AG09309 (cell line): ENCODE results near the gene DGKQ.
A peak's percentile ranks its signal among the peaks of the same experiment; 100 is the strongest.

Source experiments
- DNase-seq: peaks from one replicate; pipeline ENCODE4 v3.0.0-alpha.2; 2010; ENCODE audit warnings: low read depth
- H3K4me3 ChIP-seq: 2 replicates; pipeline ENCODE4 v1.5.1; 2011; ENCODE audit warnings: mild to moderate bottlenecking, low read depth, low read length, moderate library complexity; ENCODE audit not compliant: control insufficient read depth
- TF ChIP-seq, protein P1 (sequence below): IDR thresholded peaks from 2 replicates; pipeline ENCODE4 v1.5.1; 2011; ENCODE audit warnings: mild to moderate bottlenecking, low read depth, low read length, inconsistent platforms; ENCODE audit not compliant: insufficient read depth, control insufficient read depth; ENCODE audit errors: missing control alignments

Gene DGKQ

DNA sequence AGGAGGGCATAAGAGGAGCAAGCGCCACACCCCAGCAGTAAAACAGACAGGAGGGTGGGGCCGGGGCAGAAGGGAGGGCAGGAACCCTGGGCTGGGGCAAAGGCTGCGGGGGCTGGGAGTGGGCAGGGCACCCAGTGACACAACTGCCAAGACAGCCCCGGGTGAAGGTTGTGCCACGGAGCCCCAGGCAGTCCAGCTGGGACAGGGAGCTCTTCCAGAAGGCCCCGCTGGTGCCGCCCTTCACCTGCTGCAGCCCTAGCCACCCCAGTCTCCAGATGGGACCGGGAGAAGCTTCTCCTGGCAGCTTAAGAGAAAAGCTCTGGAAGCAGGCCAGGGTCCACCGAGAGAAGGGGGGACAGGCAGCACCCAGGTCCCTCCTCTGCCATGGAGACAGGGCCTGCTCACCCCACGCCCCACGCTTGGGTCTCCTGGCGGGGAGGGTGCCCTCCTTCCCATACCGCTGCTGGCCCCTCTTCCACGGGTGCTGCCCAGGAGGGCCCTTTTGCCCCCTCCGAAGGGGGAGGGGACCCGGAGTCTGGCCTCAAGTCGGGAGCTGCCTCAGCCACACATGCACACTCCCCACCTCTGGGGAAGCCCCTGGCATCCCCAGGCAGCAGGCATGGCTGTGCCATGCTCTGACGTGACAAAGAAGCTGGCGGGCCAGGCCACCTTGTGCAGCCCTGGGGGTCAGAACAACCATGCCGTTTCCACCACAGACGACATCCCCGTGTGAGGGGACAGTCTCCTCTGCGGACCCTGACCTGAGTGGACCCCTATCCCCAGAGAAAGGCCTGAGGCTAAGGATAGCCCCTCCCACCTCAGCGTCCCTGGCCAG lies 1.5 kb downstream of the DGKQ start:
- H3K4me3 ChIP-seq = peak overlapping the region; percentile 69
- TF ChIP-seq, protein P1, sequence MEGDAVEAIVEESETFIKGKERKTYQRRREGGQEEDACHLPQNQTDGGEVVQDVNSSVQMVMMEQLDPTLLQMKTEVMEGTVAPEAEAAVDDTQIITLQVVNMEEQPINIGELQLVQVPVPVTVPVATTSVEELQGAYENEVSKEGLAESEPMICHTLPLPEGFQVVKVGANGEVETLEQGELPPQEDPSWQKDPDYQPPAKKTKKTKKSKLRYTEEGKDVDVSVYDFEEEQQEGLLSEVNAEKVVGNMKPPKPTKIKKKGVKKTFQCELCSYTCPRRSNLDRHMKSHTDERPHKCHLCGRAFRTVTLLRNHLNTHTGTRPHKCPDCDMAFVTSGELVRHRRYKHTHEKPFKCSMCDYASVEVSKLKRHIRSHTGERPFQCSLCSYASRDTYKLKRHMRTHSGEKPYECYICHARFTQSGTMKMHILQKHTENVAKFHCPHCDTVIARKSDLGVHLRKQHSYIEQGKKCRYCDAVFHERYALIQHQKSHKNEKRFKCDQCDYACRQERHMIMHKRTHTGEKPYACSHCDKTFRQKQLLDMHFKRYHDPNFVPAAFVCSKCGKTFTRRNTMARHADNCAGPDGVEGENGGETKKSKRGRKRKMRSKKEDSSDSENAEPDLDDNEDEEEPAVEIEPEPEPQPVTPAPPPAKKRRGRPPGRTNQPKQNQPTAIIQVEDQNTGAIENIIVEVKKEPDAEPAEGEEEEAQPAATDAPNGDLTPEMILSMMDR = no peak
- DNase-seq = no peak

DNA sequence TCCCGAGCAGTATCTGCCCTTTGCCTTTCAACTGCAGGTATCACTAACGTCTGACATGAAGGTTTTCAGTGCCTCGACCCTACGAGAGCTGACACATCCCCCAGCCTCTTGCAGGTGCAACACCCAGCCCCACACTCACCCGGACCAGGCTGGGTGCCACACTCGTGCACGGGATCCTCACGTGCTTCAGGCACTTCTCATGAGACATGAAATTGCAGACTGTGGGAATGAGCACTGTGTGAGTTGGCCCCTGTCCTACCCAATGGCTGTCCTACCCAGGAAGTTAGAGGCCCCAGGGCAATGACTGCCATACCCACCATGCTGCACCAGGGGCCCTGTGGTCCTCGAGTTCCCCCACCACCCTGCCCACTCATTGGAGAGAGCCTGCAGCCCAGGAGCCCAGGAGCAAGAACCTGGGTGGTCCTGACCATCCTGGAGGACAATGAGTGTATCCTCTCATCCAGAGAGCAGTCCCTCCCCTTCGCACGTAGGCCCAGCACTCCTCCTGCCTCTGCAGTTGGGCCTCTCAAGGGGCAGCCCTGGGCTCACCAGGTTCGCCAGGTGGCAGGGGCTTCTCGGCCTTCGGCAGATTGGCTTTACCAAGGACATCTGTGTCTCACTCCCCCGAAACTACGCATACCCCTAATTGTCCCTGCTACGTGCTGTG lies 2.4 kb downstream of the DGKQ start:
- no peak for DNase-seq
- H3K4me3 ChIP-seq = no peak overlapping the region
- TF ChIP-seq, protein P1 = no peak

DNA sequence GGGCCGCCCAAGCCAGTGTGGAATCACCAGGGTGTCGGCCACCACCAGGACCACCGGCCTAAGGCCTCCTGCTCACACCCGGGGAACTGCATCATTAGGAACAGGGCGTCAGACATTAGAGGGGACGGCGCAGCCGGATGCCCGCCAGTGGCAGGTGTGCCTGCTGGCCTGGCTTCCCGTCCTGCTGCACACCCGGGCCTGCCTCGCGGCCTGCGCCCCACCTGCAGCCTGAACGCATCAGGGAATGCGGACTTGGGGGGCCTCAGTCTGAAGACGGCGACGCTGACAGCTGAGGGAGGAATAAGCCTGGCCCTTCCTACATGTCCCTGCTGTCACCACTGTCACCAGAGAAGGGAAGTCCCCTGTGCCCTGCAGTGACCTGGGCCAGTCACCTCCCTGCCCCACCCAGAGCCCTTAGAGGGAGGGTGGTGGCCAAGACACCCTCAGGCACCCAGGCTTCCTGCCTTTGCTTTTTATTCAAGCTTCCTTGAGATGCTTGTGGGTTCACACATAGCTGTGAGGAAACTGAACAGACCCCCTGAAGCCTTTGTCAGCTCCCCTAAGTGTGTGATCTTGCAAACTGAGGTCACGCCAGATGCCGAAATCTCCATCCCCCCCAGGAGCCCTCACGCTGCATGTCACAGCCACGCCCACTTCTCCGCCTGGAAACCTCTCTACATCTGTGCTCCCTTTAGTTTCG lies 3.2 kb downstream of the DGKQ start:
- TF ChIP-seq, protein P1 = no peak
- no peak for DNase-seq
- no peak overlapping the region for H3K4me3 ChIP-seq

DNA sequence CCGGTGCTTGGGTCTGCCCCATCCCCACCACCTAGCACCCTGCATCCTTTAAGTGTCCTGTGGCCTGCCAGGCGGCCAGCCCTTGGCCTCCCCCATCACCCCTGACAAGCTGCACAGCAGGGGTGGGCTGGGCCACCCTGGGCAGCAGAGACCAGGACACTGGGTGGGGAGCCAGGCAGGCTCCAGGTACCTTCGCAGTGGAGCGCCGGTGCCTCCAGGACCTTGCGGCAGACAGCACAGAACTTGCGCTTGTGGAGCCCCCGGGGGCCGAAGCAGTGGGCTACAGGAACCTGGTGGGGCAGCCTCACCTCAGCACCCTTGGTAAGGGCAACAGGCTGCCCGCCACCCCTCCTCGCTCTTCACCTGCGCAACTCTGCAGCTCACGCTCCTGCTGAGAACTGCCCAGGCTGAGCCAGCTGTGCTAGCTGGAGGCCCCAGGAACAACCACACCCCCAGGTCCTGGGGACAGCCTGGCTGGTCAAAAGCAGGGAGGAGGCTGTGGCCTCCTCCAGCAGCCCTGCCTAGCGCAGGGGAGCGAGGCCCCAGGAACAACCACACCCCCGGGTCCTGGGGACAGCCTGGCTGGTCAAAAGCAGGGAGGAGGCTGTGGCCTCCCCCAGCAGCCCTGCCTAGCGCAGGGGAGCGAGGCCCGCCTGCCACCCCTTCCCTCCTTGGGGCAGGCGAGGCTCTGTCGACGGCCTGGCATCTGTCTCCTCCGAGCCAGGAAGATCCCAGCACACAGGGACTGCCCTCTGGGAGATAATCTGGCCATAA lies 4.6 kb downstream of the DGKQ start:
- no peak overlapping the region for H3K4me3 ChIP-seq
- TF ChIP-seq, protein P1 = no peak
- no peak for DNase-seq

DNA sequence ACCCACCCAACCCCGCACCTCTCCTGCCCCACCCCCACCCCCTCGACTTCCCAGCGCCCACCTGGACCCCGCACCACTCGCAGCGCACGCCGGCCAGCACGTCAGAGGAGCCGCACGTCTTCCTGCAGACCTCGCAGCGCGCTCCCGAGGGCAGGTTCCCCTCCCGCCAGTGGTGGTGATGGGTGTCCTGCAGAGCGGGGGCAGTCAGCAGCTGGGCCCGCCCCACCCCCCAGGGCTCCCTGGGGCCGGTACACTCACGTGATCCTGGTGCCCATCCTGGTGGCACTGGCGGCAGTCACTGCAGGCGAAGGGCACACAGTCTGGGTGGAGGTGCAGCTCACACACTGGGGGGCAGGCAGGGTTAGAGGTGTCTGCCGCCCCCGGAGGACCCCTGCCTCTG lies 5.1 kb downstream of the DGKQ start:
- TF ChIP-seq, protein P1 = no peak
- DNase-seq = no peak
- H3K4me3 ChIP-seq = no peak overlapping the region
